Effector memory CD8-positive, alpha-beta T cell (primary cell): ENCODE measurements around the gene LAMC1.
"Not testable (repeated sequence)": the region's sequence is repeated elsewhere in the genome, so short reads cannot be mapped to it uniquely, and the experiment has no call there.

Experiments
- ATAC-seq: fragments of 150-1000 bp; cut with Tn5 transposase; replicated peaks from 2 replicates; pipeline ENCODE4 v1.10.0; 2021; ENCODE audit warnings: mild to moderate bottlenecking, moderate library complexity
- DNase-seq, 3 experiments: peaks; one replicate each; pipeline ENCODE4 v3.0.0; 2021
- H3K27ac Mint-ChIP-seq, 2 donors: one replicate each; pipeline ENCODE4 v1.8.0; 2022; ENCODE audit warnings: mild to moderate bottlenecking in 2 of 2, mixed read lengths in 2 of 2, moderate library complexity in 2 of 2
- H3K27me3 Mint-ChIP-seq, 2 donors: one replicate each; pipeline ENCODE4 v1.8.0; 2022; ENCODE audit warnings: mixed read lengths in 2 of 2
- H3K36me3 Mint-ChIP-seq: one replicate; pipeline ENCODE4 v1.8.0; 2022; ENCODE audit warnings: mild to moderate bottlenecking, moderate library complexity, mixed read lengths; ENCODE audit not compliant: insufficient read depth
- H3K4me1 Mint-ChIP-seq, 2 donors: one replicate each; pipeline ENCODE4 v1.8.0; 2022; ENCODE audit warnings: low read depth in 2 of 2, mixed read lengths in 2 of 2
- H3K4me3 Mint-ChIP-seq, 2 donors: one replicate each; pipeline ENCODE4 v1.8.0; 2022; ENCODE audit warnings: mild to moderate bottlenecking in 2 of 2, mixed read lengths in 2 of 2, moderate library complexity in 2 of 2
- H3K9me3 Mint-ChIP-seq, 2 donors: one replicate each; pipeline ENCODE4 v1.8.0; 2022; ENCODE audit warnings: mixed read lengths in 2 of 2

The LAMC1 gene

GRCh38 chr1:183069562-183070216 is 46.5 kb downstream of the LAMC1 start:
- no peak for ATAC-seq
- Mint-ChIP-seq H3K9me3 (peaks cover 0 to 4% of the 10 kb centered on the region in 2 donors), H3K27me3 (peaks cover 13 to 18% of the 10 kb centered on the region in 2 donors), H3K36me3 (no peaks in the 10 kb centered on the region), H3K4me3 (no peak overlapping the region), H3K27ac (no peak overlapping the region), H3K4me1 (no peaks in the 10 kb centered on the region)
- no peak for DNase-seq

GRCh38 chr1:183070234-183070922 is 47.2 kb downstream of the LAMC1 start:
- H3K9me3 Mint-ChIP-seq, result peaks cover 0 to 2% of the 10 kb centered on the region in 2 donors
- no peaks in the 10 kb centered on the region for H3K36me3 Mint-ChIP-seq
- DNase-seq, result no peak
- H3K27me3 Mint-ChIP-seq, result peaks cover 13 to 18% of the 10 kb centered on the region in 2 donors
- H3K4me3 Mint-ChIP-seq, result no peak overlapping the region
- no peak for ATAC-seq
- no peak overlapping the region for H3K27ac Mint-ChIP-seq
- H3K4me1 Mint-ChIP-seq, result no peaks in the 10 kb centered on the region

- H3K36me3 Mint-ChIP-seq, result no peaks in the 10 kb centered on the region
- H3K27ac Mint-ChIP-seq, result no peak overlapping the region
- peaks cover 0 to under 1% of the 10 kb centered on the region in 2 donors for H3K9me3 Mint-ChIP-seq
- H3K4me1 Mint-ChIP-seq, result no peaks in the 10 kb centered on the region
- H3K27me3 Mint-ChIP-seq, result peaks cover 13 to 18% of the 10 kb centered on the region in 2 donors
- DNase-seq, result no peak
- ATAC-seq, result no peak
- no peak overlapping the region for H3K4me3 Mint-ChIP-seq
Measured at GRCh38 chr1:183070923-183071618, 47.9 kb downstream of the LAMC1 start.

GRCh38 chr1:183072595-183072994 is 49.4 kb downstream of the LAMC1 start:
- not testable (repeated sequence) for H3K27ac Mint-ChIP-seq, H3K4me3 Mint-ChIP-seq

GRCh38 chr1:183073320-183073719 is 50.1 kb downstream of the LAMC1 start:
- Mint-ChIP-seq H3K27me3 (peaks cover 7 to 25% of the 10 kb centered on the region in 2 donors), H3K36me3 (no peaks in the 10 kb centered on the region), H3K4me1 (no peaks in the 10 kb centered on the region), H3K4me3 (no peak overlapping the region), H3K27ac (no peak overlapping the region), H3K9me3 (no peaks in the 10 kb centered on the region)
- ATAC-seq, result no peak
- DNase-seq, result no peak

More at GRCh38 chr1:183072595-183072994, 49.4 kb downstream of the LAMC1 start:
- not testable (repeated sequence) for ATAC-seq, DNase-seq, H3K9me3 Mint-ChIP-seq, H3K36me3 Mint-ChIP-seq, H3K4me1 Mint-ChIP-seq
- peaks cover 7 to 20% of the 10 kb centered on the region in 2 donors for H3K27me3 Mint-ChIP-seq

- Mint-ChIP-seq H3K9me3 (no peaks in the 10 kb centered on the region), H3K36me3 (no peaks in the 10 kb centered on the region), H3K27me3 (peaks cover 7 to 25% of the 10 kb centered on the region in 2 donors), H3K4me3 (no peak overlapping the region), H3K4me1 (no peaks in the 10 kb centered on the region), H3K27ac (no peak overlapping the region)
- ATAC-seq, result no peak
- DNase-seq, result no peak
Measured at GRCh38 chr1:183074215-183074614, 51.0 kb downstream of the LAMC1 start.

GRCh38 chr1:183075861-183076260 is 52.6 kb downstream of the LAMC1 start:
- Mint-ChIP-seq H3K27me3 (peaks cover 7 to 13% of the 10 kb centered on the region in 2 donors), H3K9me3 (no peaks in the 10 kb centered on the region), H3K4me1 (no peaks in the 10 kb centered on the region), H3K36me3 (no peaks in the 10 kb centered on the region), H3K27ac (no peak overlapping the region), H3K4me3 (no peak overlapping the region)
- no peak for DNase-seq
- ATAC-seq, result no peak

- Mint-ChIP-seq H3K27ac (no peak overlapping the region), H3K27me3 (peaks cover 13 to 19% of the 10 kb centered on the region in 2 donors), H3K36me3 (no peaks in the 10 kb centered on the region)
Measured at GRCh38 chr1:183077097-183077496, 53.9 kb downstream of the LAMC1 start.

GRCh38 chr1:183079712-183080388 is 56.6 kb downstream of the LAMC1 start:
- no peaks in the 10 kb centered on the region for H3K9me3 Mint-ChIP-seq
- DNase-seq (no peak), ATAC-seq (no peak)
- peaks cover 12 to 13% of the 10 kb centered on the region in 2 donors for H3K27me3 Mint-ChIP-seq
- H3K4me3 Mint-ChIP-seq, result no peak overlapping the region
- no peaks in the 10 kb centered on the region for H3K4me1 Mint-ChIP-seq
- H3K36me3 Mint-ChIP-seq, result no peaks in the 10 kb centered on the region
- H3K27ac Mint-ChIP-seq, result no peak overlapping the region

More at GRCh38 chr1:183077097-183077496, 53.9 kb downstream of the LAMC1 start:
- ATAC-seq (no peak), DNase-seq (no peak)
- no peaks in the 10 kb centered on the region for H3K4me1 Mint-ChIP-seq
- no peaks in the 10 kb centered on the region for H3K9me3 Mint-ChIP-seq
- H3K4me3 Mint-ChIP-seq, result no peak overlapping the region

- Mint-ChIP-seq H3K4me3 (no peak overlapping the region), H3K9me3 (no peaks in the 10 kb centered on the region), H3K4me1 (no peaks in the 10 kb centered on the region), H3K27me3 (peaks cover 12 to 17% of the 10 kb centered on the region in 2 donors), H3K36me3 (no peaks in the 10 kb centered on the region), H3K27ac (no peak overlapping the region)
- DNase-seq (no peak), ATAC-seq (no peak)
Measured at GRCh38 chr1:183080406-183080805, 57.2 kb downstream of the LAMC1 start.

- H3K36me3 Mint-ChIP-seq, result no peaks in the 10 kb centered on the region
- no peak overlapping the region for H3K4me3 Mint-ChIP-seq
- DNase-seq, result no peak
- no peak for ATAC-seq
- no peak overlapping the region for H3K27ac Mint-ChIP-seq
- H3K9me3 Mint-ChIP-seq, result no peaks in the 10 kb centered on the region
- no peaks in the 10 kb centered on the region for H3K4me1 Mint-ChIP-seq
- H3K27me3 Mint-ChIP-seq, result peaks cover 12 to 23% of the 10 kb centered on the region in 2 donors
Measured at GRCh38 chr1:183081402-183082120, 58.3 kb downstream of the LAMC1 start.

GRCh38 chr1:183082650-183083049 is 59.4 kb downstream of the LAMC1 start:
- no peaks in the 10 kb centered on the region for H3K36me3 Mint-ChIP-seq

GRCh38 chr1:183087001-183087400 is 63.8 kb downstream of the LAMC1 start:
- Mint-ChIP-seq H3K4me1 (no peaks in the 10 kb centered on the region), H3K36me3 (no peaks in the 10 kb centered on the region), H3K9me3 (no peaks in the 10 kb centered on the region), H3K4me3 (no peak overlapping the region), H3K27ac (no peak overlapping the region), H3K27me3 (peaks cover 6 to 25% of the 10 kb centered on the region in 2 donors)
- ATAC-seq, result no peak
- DNase-seq, result no peak

More at GRCh38 chr1:183082650-183083049, 59.4 kb downstream of the LAMC1 start:
- no peak for DNase-seq
- H3K9me3 Mint-ChIP-seq, result no peaks in the 10 kb centered on the region
- ATAC-seq, result no peak
- peaks cover 12 to 27% of the 10 kb centered on the region in 2 donors for H3K27me3 Mint-ChIP-seq
- H3K4me3 Mint-ChIP-seq, result no peak overlapping the region
- H3K4me1 Mint-ChIP-seq, result no peaks in the 10 kb centered on the region
- no peak overlapping the region for H3K27ac Mint-ChIP-seq
